ENCODE data around the gene SRMS. TPM values are rescaled to one million over a fixed set of nuclear protein-coding genes. Genes with fewer than 3 reads are reported as not detected.

The SRMS gene
- total and polyA plus RNA-seq, 7 donors = 0.19 to 2.4 TPM; not detected in 5

DNA sequence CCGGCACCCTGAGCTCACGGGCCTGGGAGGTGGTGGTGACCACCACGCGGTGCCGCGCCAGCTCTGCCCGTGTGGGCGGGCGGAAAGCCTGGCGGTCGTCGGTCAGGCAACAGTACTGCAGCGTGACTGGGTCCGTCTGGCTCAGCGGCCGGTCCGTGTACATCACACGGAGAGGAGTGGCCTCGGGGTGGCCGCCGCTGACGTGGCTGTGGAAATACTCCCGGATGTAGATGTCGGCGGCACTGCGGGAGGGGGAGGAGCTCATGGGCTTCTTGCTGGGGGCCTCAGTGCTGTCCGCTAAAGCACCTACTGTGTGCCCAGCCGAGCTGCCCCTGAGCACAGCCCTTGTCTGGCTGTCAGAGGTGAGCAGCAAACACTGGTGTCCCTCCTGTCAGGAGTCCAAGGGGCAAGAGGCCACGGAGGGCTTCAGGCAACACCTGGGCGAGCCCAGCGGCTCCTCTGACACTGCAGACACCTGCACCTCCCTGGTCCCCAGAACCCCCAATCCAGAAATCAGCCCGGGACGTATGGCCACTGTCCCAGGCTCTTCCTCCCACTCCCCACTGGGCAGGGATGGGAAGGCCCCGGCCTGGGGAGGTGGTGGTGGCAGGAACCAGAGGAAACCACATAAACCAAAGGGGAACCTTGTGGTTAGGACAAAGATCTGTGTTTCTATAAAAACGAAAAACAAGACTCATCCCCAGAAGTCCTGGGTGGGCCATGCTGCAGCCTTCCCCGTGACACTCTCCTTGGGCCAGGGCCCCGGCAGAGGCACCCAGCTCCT is 20.0 kb upstream of the SRMS start:
- H3K9me3 ChIP-seq = no peaks in the 10 kb centered on the region
- H3K27ac ChIP-seq = no peak overlapping the region
- intact Hi-C loops (cut with DNase I) = no loop called here
- WGBS, 2 donors = 66 to 80% methylated on average over 37 of the region's 37 CpGs
- TF ChIP-seq, protein P1, sequence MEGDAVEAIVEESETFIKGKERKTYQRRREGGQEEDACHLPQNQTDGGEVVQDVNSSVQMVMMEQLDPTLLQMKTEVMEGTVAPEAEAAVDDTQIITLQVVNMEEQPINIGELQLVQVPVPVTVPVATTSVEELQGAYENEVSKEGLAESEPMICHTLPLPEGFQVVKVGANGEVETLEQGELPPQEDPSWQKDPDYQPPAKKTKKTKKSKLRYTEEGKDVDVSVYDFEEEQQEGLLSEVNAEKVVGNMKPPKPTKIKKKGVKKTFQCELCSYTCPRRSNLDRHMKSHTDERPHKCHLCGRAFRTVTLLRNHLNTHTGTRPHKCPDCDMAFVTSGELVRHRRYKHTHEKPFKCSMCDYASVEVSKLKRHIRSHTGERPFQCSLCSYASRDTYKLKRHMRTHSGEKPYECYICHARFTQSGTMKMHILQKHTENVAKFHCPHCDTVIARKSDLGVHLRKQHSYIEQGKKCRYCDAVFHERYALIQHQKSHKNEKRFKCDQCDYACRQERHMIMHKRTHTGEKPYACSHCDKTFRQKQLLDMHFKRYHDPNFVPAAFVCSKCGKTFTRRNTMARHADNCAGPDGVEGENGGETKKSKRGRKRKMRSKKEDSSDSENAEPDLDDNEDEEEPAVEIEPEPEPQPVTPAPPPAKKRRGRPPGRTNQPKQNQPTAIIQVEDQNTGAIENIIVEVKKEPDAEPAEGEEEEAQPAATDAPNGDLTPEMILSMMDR (IDR thresholded peaks at IDR 0.05) = no peak
- TF ChIP-seq POLR2A (IDR thresholded peaks at IDR 0.05) = no peak
- TF ChIP-seq POLR2AphosphoS5 (IDR thresholded peaks at IDR 0.05) = no peak
- no peak for TF ChIP-seq EP300 (IDR thresholded peaks at IDR 0.05)
- no peaks in the 10 kb centered on the region for H3K27me3 ChIP-seq
- H3K4me1 ChIP-seq = peaks cover 0 to 7% (median under 1%) of the 10 kb centered on the region in 4 donors
- H3K36me3 ChIP-seq = peaks cover 0 to 37% (median 15%) of the 10 kb centered on the region in 4 donors
- no peak overlapping the region for H3K4me3 ChIP-seq
- no peak for DNase-seq

DNA sequence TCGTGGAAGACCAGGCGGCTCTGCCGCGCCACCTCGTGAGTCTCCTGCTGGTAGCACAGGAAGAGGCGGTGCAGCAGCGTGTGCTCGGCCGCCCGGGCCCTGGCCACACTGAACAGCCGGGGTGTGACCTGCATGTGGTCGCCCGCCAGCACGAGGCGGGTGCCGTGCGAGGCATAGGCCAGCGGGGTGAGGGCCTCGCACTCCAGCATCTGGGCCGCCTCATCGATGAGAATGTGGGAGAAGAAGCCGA is 19.5 kb upstream of the SRMS start:
- peaks cover 4 to 37% (median 20%) of the 10 kb centered on the region in 4 donors for H3K36me3 ChIP-seq
- no peak for TF ChIP-seq POLR2A (IDR thresholded peaks at IDR 0.05)
- TF ChIP-seq EP300 (IDR thresholded peaks at IDR 0.05) = no peak
- TF ChIP-seq, protein P1 (IDR thresholded peaks at IDR 0.05) = no peak
- TF ChIP-seq POLR2AphosphoS5 (IDR thresholded peaks at IDR 0.05) = no peak

GRCh38 chr20:63566395-63567135 is 19.0 kb upstream of the SRMS start:
- Histone ChIP-seq H3K9me3 (no peaks in the 10 kb centered on the region), H3K4me1 (no peaks in the 10 kb centered on the region), H3K27ac (no peak overlapping the region), H3K27me3 (no peaks in the 10 kb centered on the region), H3K36me3 (peaks cover 8 to 41% (median 25%) of the 10 kb centered on the region in 4 donors), H3K4me3 (no peak overlapping the region)
- WGBS, 2 donors = 90 to 93% methylated on average over 46 of the region's 46 CpGs
- no peak for DNase-seq
- intact Hi-C loops (cut with DNase I) = no loop called here
- no peak for TF ChIP-seq EP300 (IDR thresholded peaks at IDR 0.05)
- TF ChIP-seq, protein P1 (IDR thresholded peaks at IDR 0.05) = no peak
- TF ChIP-seq POLR2A (IDR thresholded peaks at IDR 0.05) = no peak
- TF ChIP-seq POLR2AphosphoS5 (IDR thresholded peaks at IDR 0.05) = no peak

More for the DNA sequence above, 19.5 kb upstream of the SRMS start:
- no peak for DNase-seq
- Histone ChIP-seq H3K4me1 (peaks cover 0 to 2% (median 0%) of the 10 kb centered on the region in 4 donors), H3K9me3 (no peaks in the 10 kb centered on the region), H3K4me3 (no peak overlapping the region), H3K27me3 (no peaks in the 10 kb centered on the region), H3K27ac (no peak overlapping the region)
- intact Hi-C loops (cut with DNase I) = no loop called here
- 88 to 92% methylated on average over 22 of the region's 22 CpGs for WGBS, 2 donors

GRCh38 chr20:63565699-63566335 is 18.3 kb upstream of the SRMS start:
- 96% methylated on average over 43 of the region's 43 CpGs for WGBS, 2 donors
- DNase-seq = no peak
- no peaks in the 10 kb centered on the region for H3K4me1 ChIP-seq
- TF ChIP-seq, protein P1 (IDR thresholded peaks at IDR 0.05) = no peak
- TF ChIP-seq POLR2A (IDR thresholded peaks at IDR 0.05) (no peak), EP300 (IDR thresholded peaks at IDR 0.05) (no peak)
- no peaks in the 10 kb centered on the region for H3K27me3 ChIP-seq
- H3K27ac ChIP-seq = no peak overlapping the region
- no peaks in the 10 kb centered on the region for H3K9me3 ChIP-seq
- intact Hi-C loops (cut with DNase I) = no loop called here
- no peak overlapping the region for H3K4me3 ChIP-seq
- peaks cover 11 to 48% (median 31%) of the 10 kb centered on the region in 4 donors for H3K36me3 ChIP-seq
